ENCODE measurements around the gene FANCD2OS.

Gene FANCD2OS

GRCh38 chr3:10108091-10108490 is at the start of gene FANCD2OS:
Gene FANCD2OS, minus strand, starts transcription at chr3:10108255. Its CDS starts 3,481 bp downstream, at chr3:10104774.
- DNase-seq (ENCODE audit: extremely low read depth, low read depth), result no peak
- no peak for TF ChIP-seq CTCF (IDR thresholded peaks at IDR 0.05; ENCODE audit: low read depth, low read length, missing control alignments)
- no peak within 1 kb of the TSS for H3K4me3 ChIP-seq (replicated peaks; ENCODE audit: low read depth, low read length)

DNA sequence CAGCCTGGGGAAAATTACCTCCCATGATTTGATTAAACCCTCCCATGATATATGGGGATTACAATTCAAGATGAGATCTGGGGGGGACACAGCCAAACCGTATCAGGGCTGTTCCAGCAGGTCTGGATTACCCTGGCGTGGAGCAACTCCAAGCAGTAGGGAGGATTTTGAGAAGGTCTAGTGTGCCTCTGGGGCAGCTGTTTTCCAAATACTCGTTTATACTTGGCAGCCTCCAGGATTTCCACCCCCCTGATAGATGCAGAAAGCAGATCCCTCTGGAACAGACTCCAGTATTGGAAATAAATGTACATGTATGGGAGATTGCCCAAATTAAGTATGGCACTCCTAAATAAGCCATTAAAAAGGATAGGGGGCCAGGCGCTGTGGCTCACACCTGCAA is 49.0 kb upstream of the FANCD2OS start:
- no peak for TF ChIP-seq CTCF (IDR thresholded peaks at IDR 0.05; ENCODE audit: low read depth, low read length, missing control alignments)
- no peak for DNase-seq (ENCODE audit: extremely low read depth, low read depth)
- no peak overlapping the region for H3K4me3 ChIP-seq (replicated peaks; ENCODE audit: low read depth, low read length)

GRCh38 chr3:10155658-10156057 is 47.6 kb upstream of the FANCD2OS start:
- no peak overlapping the region for H3K4me3 ChIP-seq (replicated peaks; ENCODE audit: low read depth, low read length)
- no peak for DNase-seq (ENCODE audit: extremely low read depth, low read depth)
- no peak for TF ChIP-seq CTCF (IDR thresholded peaks at IDR 0.05; ENCODE audit: low read depth, low read length, missing control alignments)

DNA sequence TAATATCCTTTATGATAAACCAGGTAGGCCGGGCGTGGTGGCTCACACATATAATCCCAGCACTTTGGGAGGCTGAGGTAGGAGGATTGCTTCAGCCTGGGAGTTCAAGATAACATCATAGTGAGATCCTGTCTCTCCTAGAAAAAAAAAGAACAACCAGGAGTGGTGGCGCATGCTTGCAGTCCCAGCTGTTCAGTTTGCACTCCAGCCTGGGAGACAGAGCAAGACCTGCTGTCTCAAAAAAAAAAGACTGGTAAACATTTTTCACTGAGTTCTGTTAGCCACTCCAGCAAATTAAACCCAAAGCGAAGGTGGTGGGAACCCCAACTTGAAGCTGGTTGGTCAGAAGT is 47.0 kb upstream of the FANCD2OS start:
- no peak for DNase-seq (ENCODE audit: extremely low read depth, low read depth)
- TF ChIP-seq CTCF (IDR thresholded peaks at IDR 0.05; ENCODE audit: low read depth, low read length, missing control alignments), result no peak
- no peak overlapping the region for H3K4me3 ChIP-seq (replicated peaks; ENCODE audit: low read depth, low read length)

DNA sequence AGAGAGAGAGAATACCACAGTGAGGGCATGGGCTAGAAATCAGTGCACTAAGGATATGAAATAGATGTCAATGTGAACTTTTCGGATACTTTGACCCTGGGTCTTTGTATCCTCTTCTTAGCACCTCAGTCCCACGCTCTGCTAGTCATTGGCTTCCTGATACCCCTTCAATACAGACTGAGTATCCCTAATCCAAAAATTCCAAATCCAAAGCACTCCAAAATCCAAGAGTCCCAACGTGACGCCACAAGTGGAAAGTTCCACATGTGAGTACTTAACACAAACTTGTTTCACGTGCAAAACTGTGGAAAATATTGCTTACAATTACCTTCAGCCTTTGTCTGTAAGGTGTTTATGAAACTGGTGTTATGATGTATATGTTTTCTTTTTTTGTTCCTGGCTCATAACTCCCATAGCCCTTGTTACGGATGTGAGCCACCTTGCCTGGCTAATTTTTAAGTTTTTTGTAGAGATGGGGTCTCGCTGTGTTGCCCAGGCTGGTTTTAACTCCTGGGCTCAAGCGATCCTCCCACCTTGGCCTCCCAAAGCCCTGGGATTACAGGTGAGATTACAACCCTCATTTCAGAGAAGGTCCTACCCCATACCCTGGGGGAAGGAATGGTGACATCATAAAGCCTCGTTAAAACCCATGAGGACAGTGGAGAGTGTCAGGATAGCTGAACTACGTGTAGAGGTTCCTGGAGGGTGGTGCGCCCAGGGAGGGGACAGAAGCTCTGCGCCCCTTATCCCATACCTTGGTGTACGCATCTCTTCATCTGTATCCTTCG is 46.5 kb upstream of the FANCD2OS start:
- no peak overlapping the region for H3K4me3 ChIP-seq (replicated peaks; ENCODE audit: low read depth, low read length)
- TF ChIP-seq CTCF (IDR thresholded peaks at IDR 0.05; ENCODE audit: low read depth, low read length, missing control alignments), result no peak
- no peak for DNase-seq (ENCODE audit: extremely low read depth, low read depth)

DNA sequence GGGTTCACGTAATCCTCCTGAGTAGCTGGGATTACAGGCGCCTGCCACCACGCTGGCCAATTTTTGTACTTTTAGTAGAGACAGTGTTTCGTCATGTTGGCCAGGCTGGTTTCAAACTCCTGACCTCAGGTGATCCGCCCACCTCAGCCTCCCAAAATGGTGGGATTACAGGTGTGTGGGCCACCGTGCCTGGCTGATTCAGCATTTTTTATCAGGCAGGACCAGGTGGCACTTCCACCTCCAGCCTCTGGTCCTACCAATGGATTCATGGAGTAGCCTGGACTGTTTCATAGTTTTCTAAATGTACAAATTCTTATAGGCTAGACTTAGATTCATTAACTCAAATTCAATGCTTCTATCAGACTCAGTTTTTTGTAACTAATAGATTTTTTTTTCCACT is 42.9 kb upstream of the FANCD2OS start:
- no peak overlapping the region for H3K4me3 ChIP-seq (replicated peaks; ENCODE audit: low read depth, low read length)
- DNase-seq (ENCODE audit: extremely low read depth, low read depth), result no peak
- TF ChIP-seq CTCF (IDR thresholded peaks at IDR 0.05; ENCODE audit: low read depth, low read length, missing control alignments), result no peak

GRCh38 chr3:10149226-10149625 is 41.2 kb upstream of the FANCD2OS start:
- no peak for DNase-seq (ENCODE audit: extremely low read depth, low read depth)
- H3K4me3 ChIP-seq (replicated peaks; ENCODE audit: low read depth, low read length), result no peak overlapping the region
- no peak for TF ChIP-seq CTCF (IDR thresholded peaks at IDR 0.05; ENCODE audit: low read depth, low read length, missing control alignments)

Data from HFF-Myc (cell line).